DLD1 (cell line): ENCODE measurements around the gene TTYH2.
"Not testable (repeated sequence)": the region's sequence is repeated elsewhere in the genome, so short reads cannot be mapped to it uniquely, and the experiment has no call there.

Experiments
- in situ Hi-C: cut with HindIII; loops from 2 replicates; pipeline ENCODE4 v1.10.0; 2017; ENCODE audit warnings: low sequenced_read_pairs

The TTYH2 gene

GRCh38 chr17:74281799-74282198, 68.4 kb downstream of the TTYH2 start:
- in situ Hi-C loops = no loop called here

DNA sequence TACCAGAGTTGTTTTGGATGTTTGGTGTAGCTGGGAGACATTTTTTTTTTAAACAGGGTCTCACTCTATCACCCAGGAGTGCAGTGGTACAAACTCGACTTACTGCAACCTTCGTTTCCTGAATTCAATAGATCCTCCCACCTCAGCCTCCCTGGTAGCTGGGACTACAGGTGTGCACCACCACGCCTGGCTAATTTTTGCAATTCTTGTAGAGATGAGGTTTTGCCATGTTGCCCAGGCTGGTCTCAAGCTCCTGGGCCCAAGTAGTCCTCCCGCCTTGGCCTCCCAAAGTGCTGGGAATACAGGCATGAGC, 68.9 kb downstream of the TTYH2 start:
- in situ Hi-C loops = not testable (repeated sequence)

GRCh38 chr17:74282587-74283370, 69.4 kb downstream of the TTYH2 start:
- in situ Hi-C loops = no loop called here

DNA sequence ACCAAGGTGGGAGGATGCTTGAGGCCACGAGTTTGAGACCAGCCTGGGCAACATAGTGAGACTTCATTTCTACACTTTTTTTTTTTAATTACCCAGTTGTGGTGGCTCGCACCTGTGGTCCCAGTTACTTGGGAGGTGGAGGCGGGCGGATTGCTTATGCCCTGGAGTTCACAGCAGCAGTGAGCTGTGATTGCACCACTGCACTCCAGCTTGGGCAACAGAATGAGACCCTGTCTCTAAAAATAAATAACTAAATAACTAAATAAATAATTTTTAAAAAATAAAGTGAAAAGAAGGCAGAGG, 70.0 kb downstream of the TTYH2 start:
- in situ Hi-C loops = no loop called here

DNA sequence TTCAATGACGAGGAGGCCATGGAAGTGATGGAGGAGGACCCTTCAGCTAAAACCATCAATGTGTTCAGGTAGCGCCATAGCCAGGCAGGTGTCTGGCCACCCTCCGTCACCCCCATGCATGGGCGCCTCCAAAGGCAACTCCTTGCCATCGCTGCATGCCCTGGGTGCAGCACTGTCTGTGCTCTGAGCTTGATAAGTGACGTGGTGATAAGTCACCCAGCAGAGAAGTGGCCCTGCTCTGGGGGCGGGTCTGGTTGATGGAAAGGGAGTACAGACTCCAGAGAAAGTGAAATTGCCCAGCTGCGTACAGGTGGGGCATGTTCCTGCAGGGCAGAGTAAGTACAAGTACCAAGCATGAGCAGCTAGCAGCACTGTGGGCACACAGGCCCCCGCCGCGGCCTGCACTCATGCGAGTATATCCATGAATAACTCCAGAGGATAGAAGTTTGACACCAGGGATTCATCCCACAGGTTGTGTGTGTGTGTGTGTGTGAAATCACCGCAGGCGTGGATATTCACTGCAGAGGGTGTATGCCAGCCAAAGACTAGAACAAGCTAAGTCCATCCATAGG, 73.7 kb downstream of the TTYH2 start:
- in situ Hi-C loops = no loop called here

DNA sequence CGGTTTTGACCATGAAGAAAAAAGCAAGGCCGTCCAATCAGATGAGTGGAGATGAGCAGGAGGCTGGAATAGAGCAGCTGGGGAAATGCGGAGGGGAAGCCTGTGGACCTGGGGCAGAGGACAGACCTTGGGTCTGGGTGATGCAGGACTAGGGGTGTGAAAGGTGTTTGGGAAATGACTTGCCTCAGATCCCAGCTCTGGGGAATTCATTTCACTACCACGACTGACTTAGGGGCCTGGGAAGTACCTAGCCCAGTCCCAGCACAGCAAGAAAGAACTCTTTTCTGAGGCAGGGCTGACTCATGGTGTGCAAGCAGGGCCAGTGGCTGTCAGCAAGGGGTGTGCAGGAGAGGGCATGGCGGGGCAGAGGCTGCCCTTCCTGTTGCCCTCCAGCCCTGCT, 75.4 kb downstream of the TTYH2 start:
- in situ Hi-C loops = no loop called here

DNA sequence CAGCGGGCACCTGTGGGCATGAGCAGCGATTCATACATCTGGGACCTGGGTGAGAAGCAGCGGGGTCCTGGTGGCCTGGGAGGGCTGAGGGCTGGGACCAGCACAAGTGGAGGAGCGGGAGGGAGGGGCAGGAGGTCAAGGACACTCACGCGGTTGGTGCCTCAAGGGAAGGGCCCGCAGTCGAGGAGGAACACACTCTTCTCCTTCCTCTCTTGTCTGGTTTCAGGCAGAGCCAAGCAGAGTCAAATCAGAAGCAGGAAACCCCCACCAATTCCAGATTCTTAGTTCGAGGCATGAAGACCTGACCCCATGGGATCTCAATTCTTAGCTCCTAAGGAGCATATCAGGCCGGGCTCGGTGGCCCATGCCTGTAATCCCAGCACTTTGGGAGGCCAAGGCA, 76.3 kb downstream of the TTYH2 start:
- in situ Hi-C loops = no loop called here

- in situ Hi-C loops = no loop called here
Measured at GRCh38 chr17:74290340-74290739, 77.0 kb downstream of the TTYH2 start.

DNA sequence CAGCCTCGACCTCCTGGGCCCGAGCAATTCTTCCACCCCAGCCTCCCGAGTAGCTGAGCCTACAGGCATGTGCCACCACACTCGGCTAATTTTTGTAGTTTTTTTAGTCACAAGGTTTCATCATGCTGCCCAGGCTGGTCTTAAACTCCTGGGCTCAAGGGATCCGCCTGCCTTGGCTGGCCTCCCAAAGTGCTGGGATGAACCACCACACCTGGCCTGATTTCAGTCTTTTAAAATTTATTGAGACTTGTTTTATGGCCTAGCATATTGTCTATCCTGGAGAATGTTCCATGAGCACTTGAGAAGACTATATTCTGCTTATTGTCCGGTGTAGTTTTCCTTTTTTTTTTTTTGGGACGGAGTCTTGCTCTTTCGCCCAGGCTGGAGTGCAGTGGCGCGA, 79.1 kb downstream of the TTYH2 start:
- in situ Hi-C loops = no loop called here

DNA sequence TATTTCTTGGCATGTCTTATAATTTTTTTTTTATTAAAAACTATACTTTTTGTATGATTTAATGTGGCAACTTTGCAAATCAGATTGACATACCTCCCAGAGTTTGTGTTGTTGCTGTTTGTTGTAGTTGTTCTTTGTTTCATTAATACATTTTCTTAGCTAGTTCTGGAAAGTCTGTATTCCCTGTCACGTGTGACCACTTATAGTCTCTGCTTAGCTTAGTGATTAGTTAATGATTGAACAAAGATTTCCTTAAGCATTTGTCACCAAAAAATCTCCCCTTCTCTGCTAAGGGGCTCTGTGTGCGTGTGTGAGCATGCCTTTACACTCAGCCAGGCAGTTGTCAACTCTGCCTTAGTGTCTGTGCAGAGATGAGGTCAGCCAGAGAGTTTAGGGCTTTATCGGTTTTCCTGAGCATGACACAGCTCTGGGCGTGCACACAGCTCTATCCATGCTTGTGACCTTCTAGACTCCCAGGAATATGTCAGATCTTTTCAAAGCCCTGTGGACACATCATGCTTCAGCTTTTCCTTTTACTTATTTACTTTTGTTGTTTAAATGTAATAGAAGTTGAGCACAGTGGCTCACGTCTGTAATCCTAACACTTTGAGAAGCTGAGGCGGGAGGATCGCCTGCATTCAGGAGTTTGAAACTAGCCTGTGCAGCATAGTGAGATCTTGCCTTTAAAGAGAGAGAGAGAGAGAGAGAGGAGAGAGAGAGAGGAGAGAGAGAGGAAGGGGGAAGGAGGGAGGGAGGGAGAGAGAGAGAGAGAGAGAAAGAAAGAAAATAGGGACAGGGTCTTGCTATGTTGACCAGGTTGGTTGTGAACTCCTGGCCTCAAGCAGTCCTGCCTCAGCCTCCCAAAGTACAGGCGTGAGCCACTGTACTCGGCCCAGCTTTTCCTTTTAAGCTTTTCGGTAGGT, 82.5 kb downstream of the TTYH2 start:
- in situ Hi-C loops = no loop called here

- in situ Hi-C loops = no loop called here
Measured at GRCh38 chr17:74296548-74296936, 83.2 kb downstream of the TTYH2 start.

- in situ Hi-C loops = no loop called here
Measured at GRCh38 chr17:74297941-74298340, 84.6 kb downstream of the TTYH2 start.

GRCh38 chr17:74298778-74299177, 85.4 kb downstream of the TTYH2 start:
- in situ Hi-C loops = no loop called here

DNA sequence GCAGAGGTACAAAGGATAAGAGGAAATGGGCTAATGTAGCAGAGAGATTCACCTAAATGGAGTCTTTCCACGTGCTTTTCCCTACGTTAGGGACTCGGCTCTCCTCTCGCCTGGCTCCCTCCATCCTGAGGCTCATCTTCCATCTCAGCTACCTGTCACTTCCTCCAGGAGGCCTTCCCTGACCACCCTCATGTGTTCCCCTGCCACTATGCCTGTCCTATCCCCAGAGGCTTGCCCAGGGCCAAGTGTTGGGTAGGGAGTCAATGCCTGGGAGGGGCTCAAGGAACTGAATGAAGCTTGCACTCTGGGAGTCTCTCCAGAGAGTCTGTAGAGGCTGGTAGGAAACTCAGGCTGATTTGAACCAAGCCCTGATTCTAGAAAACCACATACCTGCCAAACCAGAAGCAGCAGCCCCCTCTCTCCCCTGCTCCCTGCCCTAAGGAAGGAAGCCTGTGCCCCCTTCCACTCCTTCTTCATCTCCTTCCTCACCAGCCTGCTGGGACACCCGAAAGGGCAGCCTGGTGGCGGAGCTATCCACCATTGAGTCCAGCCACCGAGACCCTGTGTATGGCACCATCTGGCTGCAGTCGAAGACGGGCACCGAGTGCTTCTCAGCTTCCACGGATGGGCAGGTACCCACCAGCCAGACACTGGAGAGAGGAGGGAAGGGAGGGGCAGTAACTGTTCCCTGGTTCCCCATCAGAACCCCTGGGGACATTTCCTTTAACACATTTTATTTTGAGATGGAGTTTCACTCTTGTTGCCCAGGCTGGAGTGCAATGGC, 86.0 kb downstream of the TTYH2 start:
- in situ Hi-C loops = loop anchor here (5.0 to 10.0 kb wide), 3 partner anchors 48 to 185 kb away; no protein-coding TSS in a partner anchor

- in situ Hi-C loops = loop anchor here (5.0 to 10.0 kb wide), 3 partner anchors 44 to 181 kb away; no protein-coding TSS in a partner anchor
Measured at GRCh38 chr17:74303305-74303704, 89.9 kb downstream of the TTYH2 start.

DNA sequence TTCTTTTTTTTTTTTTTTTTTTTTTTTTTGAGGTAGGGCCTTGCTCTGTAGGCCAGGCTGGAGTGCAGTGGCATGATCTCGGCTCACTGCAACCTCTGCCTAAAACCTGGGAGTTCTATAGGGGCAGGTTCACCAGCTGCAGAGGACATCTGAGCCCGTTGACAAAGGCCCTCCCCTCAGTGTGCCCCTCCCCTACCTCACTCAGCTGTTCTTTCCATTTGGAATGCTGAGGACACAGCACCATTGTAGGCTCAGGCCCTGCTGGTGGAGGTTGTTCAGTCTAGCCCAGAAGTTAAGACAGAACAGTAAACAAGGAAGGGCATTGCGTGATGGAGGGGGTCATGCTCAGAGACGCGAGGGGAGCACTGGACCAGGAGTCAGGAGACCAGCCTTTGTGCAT, 90.8 kb downstream of the TTYH2 start:
- in situ Hi-C loops = loop anchor here (5.0 to 10.0 kb wide), 3 partner anchors 43 to 181 kb away; no protein-coding TSS in a partner anchor

DNA sequence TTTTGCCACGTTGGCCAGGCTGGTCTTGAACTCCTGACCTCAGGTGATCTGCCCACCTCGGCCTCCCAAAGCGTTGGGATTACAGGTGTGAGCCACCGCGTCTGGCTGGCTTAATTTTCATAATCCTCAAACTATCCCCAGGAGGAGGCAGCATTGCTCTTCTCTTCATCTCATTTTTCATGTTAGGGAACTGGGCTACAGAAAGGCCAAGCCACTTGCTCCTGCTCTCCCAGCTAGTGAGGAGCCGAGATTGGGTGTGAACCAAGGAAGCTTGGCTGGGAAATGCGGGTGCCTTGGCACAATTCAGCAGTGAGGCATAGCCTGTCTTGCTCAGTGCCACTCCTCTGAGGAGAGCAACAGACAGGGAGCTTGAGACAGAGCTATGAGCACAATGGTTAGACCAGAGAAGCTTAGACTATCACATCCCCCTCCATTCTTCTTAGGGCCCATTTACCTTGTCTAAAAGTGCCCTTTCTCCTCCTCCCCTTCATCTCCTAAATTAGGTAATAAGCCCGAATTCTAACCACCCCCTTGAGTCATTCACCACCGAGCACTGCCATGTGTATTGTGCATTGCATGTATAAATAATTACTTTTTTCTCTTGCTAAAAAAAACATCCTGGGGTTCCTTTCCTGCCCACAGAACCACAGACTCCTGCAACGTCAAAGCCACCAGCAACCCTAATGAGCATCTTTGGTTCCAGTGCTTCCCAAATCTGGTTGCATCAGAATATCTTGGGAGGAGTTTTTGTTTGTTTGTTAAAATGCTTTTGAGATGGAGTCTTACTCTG, 92.7 kb downstream of the TTYH2 start:
- in situ Hi-C loops = loop anchor here (10.0 kb wide), 2 partner anchors 71 to 179 kb away; no protein-coding TSS in a partner anchor

GRCh38 chr17:74307984-74308773, 94.8 kb downstream of the TTYH2 start:
- in situ Hi-C loops = loop anchor here (10.0 kb wide), 2 partner anchors 73 to 177 kb away; no protein-coding TSS in a partner anchor

GRCh38 chr17:74309902-74310301, 96.5 kb downstream of the TTYH2 start:
- in situ Hi-C loops = loop anchor here (10.0 kb wide), 2 partner anchors 75 to 175 kb away; no protein-coding TSS in a partner anchor
